Heart right ventricle (tissue), 16 donors: ENCODE measurements around the gene C14orf132. TPM values are rescaled to one million over a fixed set of nuclear protein-coding genes. Genes with fewer than 3 reads are reported as not detected.

Source experiments
- ATAC-seq, 8 donors: fragments of 200-7000 bp; cut with Tn5 transposase; one replicate each; pipeline ENCODE4 v1.9.1; 2020; ENCODE audit warnings: mild to moderate bottlenecking in 8 of 8, moderate library complexity in 8 of 8, moderate number of reproducible peaks in 1 of 8
- DNase-seq, 2 donors: peaks; one replicate each; pipeline ENCODE4 v3.0.0-alpha.2; 2020
- H3K27ac ChIP-seq, 10 donors: fragments of 200-600 bp; sonication (generic) in 2 of 10; one replicate each; pipeline versions ENCODE4 v1.5.0 to v1.8.0; 2020 to 2022; ENCODE audit warnings: mild to moderate bottlenecking in 3 of 10
- H3K27me3 ChIP-seq, 7 donors: fragments of 200-600 bp; one replicate each; pipeline ENCODE4 v1.8.0; 2021 to 2022; ENCODE audit warnings: mild to moderate bottlenecking in 2 of 7
- H3K36me3 ChIP-seq, 9 donors: fragments of 200-600 bp; sonication (generic) in 1 of 9; one replicate each; pipeline versions ENCODE4 v1.5.0 to v1.8.0; 2020 to 2022; ENCODE audit warnings: mild to moderate bottlenecking in 2 of 9
- H3K4me1 ChIP-seq, 9 donors: fragments of 200-600 bp; sonication (generic) in 1 of 9; one replicate each; pipeline versions ENCODE4 v1.5.0 to v1.8.0; 2020 to 2022; ENCODE audit warnings: mild to moderate bottlenecking in 4 of 9
- H3K4me3 ChIP-seq, 10 donors: fragments of 200-600 bp; sonication (generic) in 2 of 10; one replicate each; pipeline versions ENCODE4 v1.5.0 to v1.8.0; 2020 to 2022; ENCODE audit warnings: mild to moderate bottlenecking in 7 of 10, moderate library complexity in 2 of 10
- H3K9me3 ChIP-seq, 11 donors: fragments of 200-600 bp in 10 of 11; sonication (generic) in 2 of 11; one replicate each; pipeline versions ENCODE4 v1.5.0 to v1.8.0; 2013 to 2022; ENCODE audit warnings: mild to moderate bottlenecking in 2 of 11, control low read depth in 1 of 11, moderate library complexity in 1 of 11
- WGBS, 2 donors: extraction: QIAGEN DNeasy Blood & Tissue Kit; methylation state at CpG; one replicate each; pipeline ENCODE4 v1.1.7; 2013; ENCODE audit warnings: inconsistent platforms in 1 of 2; 5-methylcytosine and 5-hydroxymethylcytosine counted together
- intact Hi-C, 10 donors: fragments of 100-400 bp; cut with DNase I; formaldehyde crosslinking; loops; one replicate each; pipeline versions ENCODE4 v1.11.1 to v1.14.2; 2022
- polyA plus RNA-seq, 2 donors: library from polyadenylated mRNA; stranded (reverse); fragments of 200-250 nt; gene quantifications; one replicate each; pipeline ENCODE4 v1.2.3, GENCODE V29; 2013
- total RNA-seq, 10 donors: library from RNA; stranded (reverse); fragmentation: NEBNext Ultra II Directional in 3 of 10; extraction: Animal tissue kit (Norgen Biotek cat#: 25700) in 3 of 10; gene quantifications; one replicate each; pipeline versions ENCODE4 v1.2.1 to v1.2.4, GENCODE V29; 2021 to 2023
- TF ChIP-seq, protein P1 (sequence below), 9 donors: fragments of 200-600 bp; sonication (generic) in 2 of 9; IDR thresholded peaks; one replicate each; pipeline versions ENCODE4 v1.5.0 to v1.8.0; 2021 to 2022; ENCODE audit warnings: antibody characterized with exemption in 9 of 9, mild to moderate bottlenecking in 5 of 9, moderate library complexity in 1 of 9
- donor health status: Arrhythmogenic right ventricular cardiomyopathy.
- donor health status: ischemic (EF 13 %, LVEDD 7.1; RV severe dilation, severe dysfunction).
- donor health status: healthy with polysubstance abuse.
- donor health status: DM: no; HTN: yes; CAD: no.
- donor health status: DM: no; HTN: no; CAD: no.
- donor health status: ischemic (EF 25% LVEDD 6.9; RV normal size, moderate dysfunction).
- donor health status: ischemic (EF 25% LVEDD 5.7; RV mildly dilated, moderate dysfunction).
- donor health status: healthy.
- donor health status: DM: yes; HTN: yes; CAD: no.
- donor health status: Ischemic cardiomyopathy.
- donor health status: ischemic (EF 35%, LVEDD 5.7; RV mildly dilated, moderate dysfunction).
- donor health status: nonischemic (EF 11% LVEDD 7.7; RV severe dilation, severe dysfunction).
- donor health status: DM: yes; HTN: yes; CAD: no.
- donor health status: PGD.
- donor health status: ischemic (EF 29% LVEDD 5.4; RV normal size, mild dysfunction).
- donor health status: nonischemic (EF 23%, LVEDD 6.1; RV moderate dilation, normal function).

C14orf132 gene
- total and polyA plus RNA-seq, 12 donors = 0.80 to 16.2 (median 2.5) TPM

DNA sequence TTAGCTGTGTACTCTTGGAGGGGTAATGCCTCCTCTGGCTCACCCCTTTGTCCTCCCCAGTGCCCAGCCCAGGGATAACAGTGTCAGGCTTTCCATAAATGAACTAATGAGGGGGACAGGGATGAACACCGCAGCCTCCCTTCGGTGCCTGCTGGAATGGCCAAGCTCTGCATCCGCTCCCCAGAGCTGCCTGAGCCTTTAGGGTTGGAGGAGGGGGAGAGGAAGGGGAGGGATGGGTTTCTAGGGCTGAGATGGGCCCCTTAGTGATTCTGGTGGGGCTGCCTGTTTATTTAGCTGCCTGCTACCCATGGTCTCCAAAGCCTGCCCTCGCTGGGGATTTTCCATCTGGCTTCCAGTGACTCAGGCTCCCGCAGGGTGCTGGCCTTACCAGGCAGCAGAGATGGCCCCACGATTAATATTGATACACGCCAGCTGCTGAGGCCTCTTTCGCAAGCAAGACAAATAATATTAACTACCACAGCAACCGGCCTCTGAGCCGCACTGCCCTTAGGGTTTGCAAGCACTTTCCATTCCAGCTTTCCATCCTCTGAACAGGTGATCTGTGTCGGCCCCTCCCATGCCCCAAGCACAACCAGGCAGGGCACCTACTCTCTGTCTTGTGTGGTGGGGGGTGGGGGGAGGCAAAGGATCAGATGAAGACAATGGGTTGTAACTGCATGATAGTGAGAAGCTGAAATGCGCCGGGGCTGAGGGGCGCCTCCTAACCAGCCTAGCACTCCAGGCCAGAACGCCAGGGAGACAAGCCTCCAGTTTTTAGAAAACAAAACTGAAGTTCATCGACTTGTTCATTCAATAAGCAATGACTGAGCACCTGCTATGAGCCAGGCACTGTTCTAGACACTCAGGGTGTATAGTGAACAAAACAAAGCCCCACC is 56.7 kb downstream of the C14orf132 start:
- ATAC-seq (peak in 1 of 8 donors; percentile 20), DNase-seq (no peak)
- Histone ChIP-seq H3K27me3 (peaks cover 0 to 51% (median 31%) of the 10 kb centered on the region in 7 donors), H3K4me1 (peaks cover 0 to 12% (median 10%) of the 10 kb centered on the region in 9 donors), H3K27ac (no peak overlapping the region), H3K4me3 (no peak overlapping the region), H3K9me3 (no peaks in the 10 kb centered on the region), H3K36me3 (no peaks in the 10 kb centered on the region)
- TF ChIP-seq, protein P1, sequence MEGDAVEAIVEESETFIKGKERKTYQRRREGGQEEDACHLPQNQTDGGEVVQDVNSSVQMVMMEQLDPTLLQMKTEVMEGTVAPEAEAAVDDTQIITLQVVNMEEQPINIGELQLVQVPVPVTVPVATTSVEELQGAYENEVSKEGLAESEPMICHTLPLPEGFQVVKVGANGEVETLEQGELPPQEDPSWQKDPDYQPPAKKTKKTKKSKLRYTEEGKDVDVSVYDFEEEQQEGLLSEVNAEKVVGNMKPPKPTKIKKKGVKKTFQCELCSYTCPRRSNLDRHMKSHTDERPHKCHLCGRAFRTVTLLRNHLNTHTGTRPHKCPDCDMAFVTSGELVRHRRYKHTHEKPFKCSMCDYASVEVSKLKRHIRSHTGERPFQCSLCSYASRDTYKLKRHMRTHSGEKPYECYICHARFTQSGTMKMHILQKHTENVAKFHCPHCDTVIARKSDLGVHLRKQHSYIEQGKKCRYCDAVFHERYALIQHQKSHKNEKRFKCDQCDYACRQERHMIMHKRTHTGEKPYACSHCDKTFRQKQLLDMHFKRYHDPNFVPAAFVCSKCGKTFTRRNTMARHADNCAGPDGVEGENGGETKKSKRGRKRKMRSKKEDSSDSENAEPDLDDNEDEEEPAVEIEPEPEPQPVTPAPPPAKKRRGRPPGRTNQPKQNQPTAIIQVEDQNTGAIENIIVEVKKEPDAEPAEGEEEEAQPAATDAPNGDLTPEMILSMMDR (IDR thresholded peaks at IDR 0.05) = no peak
- 57 to 62% methylated on average over 16 of the region's 16 CpGs for WGBS, 2 donors
- intact Hi-C loops = loop anchor here in 7 of 10 donors (2.0 to 10.0 kb wide), 7 partner anchors 89 to 531 kb away; no protein-coding TSS in a partner anchor

DNA sequence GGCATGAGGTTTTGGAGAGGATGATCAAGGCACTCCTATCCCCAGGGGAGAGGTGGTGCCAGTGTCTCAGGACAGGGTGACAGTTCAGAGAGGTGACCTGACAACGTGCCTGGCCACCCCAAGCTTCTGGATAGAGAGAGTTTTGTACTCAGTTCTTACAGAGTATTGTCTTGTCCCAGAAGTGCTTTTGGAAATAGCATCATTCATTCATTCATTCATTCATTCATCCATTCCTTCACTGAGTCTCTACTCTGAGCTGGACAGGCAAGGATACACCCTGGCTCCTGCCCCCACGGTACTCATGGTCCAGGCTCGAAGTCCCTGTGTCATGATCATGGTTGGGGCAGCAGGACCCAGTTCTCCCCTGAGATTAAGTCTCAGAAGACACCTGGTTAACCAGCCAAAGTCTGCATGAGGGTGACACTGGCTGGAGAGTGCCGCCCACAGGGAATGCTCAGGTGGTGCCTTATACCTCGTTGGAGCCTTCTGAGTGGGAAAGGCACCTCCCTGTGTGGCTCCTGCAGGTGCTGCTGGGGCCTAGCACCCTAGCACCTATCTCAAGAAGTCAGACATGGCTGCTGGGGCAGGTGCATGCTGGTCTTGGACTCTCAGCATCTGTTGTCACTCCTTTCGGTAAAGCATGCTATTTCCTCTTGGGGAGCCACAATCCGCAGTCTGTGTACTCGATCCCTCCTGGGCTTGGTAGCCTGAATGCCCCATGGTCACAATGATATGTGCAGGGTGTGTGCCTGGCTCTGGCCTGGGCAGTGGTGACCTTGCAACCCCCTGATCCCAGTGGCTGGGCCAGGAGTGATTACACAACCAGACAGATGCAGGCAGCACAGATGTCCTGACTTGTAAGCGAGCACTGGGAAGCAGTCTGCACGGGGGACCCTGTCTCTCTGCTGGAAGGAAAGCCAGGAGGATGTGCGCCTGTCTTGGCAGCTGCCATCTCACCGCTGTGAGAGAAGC is 57.8 kb downstream of the C14orf132 start:
- no peaks in the 10 kb centered on the region for H3K36me3 ChIP-seq
- ATAC-seq = no peak
- no peak overlapping the region for H3K4me3 ChIP-seq
- H3K27me3 ChIP-seq = peaks cover 0 to 47% (median 31%) of the 10 kb centered on the region in 7 donors
- H3K4me1 ChIP-seq = peaks cover 0 to 3% (median under 1%) of the 10 kb centered on the region in 9 donors
- H3K9me3 ChIP-seq = no peaks in the 10 kb centered on the region
- DNase-seq = no peak
- intact Hi-C loops = loop anchor here in 7 of 10 donors (2.0 to 10.0 kb wide), 7 partner anchors 90 to 532 kb away; no protein-coding TSS in a partner anchor
- TF ChIP-seq, protein P1 (IDR thresholded peaks at IDR 0.05) = no peak
- H3K27ac ChIP-seq = no peak overlapping the region
- 68 to 71% methylated on average over 12 of the region's 12 CpGs for WGBS, 2 donors

DNA sequence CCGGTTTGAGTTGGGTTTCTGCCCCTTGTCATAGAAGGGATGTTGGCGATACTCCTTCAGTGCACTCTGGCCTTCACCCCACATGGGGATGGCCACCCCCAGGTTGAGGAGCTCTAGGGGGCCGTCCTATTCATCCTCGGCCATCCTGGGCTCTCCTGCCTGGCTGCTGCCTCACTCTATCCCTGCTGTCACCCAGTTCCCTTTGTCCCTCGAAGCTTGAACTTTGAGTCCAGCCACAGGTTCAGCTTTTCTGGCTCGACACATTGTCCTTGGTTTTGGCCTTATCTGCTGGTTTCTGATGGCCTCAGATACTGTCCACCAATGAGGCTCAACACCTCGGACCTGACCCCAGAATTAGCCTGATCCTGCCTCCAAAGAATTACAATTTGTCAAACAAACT is 58.6 kb downstream of the C14orf132 start:
- H3K4me3 ChIP-seq = no peak overlapping the region
- H3K36me3 ChIP-seq = no peaks in the 10 kb centered on the region
- H3K9me3 ChIP-seq = no peaks in the 10 kb centered on the region
- H3K27me3 ChIP-seq = peaks cover 0 to 43% (median 31%) of the 10 kb centered on the region in 7 donors
- intact Hi-C loops = loop anchor here in 8 of 10 donors (2.0 to 10.0 kb wide), 7 partner anchors 90 to 533 kb away; no protein-coding TSS in a partner anchor
- TF ChIP-seq, protein P1 (IDR thresholded peaks at IDR 0.05) = no peak
- DNase-seq (no peak), ATAC-seq (no peak)
- 66 to 77% methylated on average over 7 of the region's 7 CpGs for WGBS, 2 donors
- peaks cover 0 to 3% (median 0%) of the 10 kb centered on the region in 9 donors for H3K4me1 ChIP-seq
- no peak overlapping the region for H3K27ac ChIP-seq
